Heart left ventricle (tissue), 16 donors: ENCODE data around the gene DPF1. TPM values are rescaled to one million over a fixed set of nuclear protein-coding genes. Genes with fewer than 3 reads are reported as not detected.

Experiments
- ATAC-seq, 4 donors: fragments of 200-7000 bp; cut with Tn5 transposase; one replicate each; pipeline ENCODE4 v1.9.1; 2020 to 2022; ENCODE audit warnings: moderate library complexity in 4 of 4, mild to moderate bottlenecking in 3 of 4, moderate number of reproducible peaks in 1 of 4
- DNase-seq, 5 donors: peaks; one replicate each; pipeline ENCODE4 v3.0.0-alpha.2; 2020
- H3K27ac ChIP-seq, 12 donors: fragments of 200-600 bp; sonication (generic) in 4 of 12; one replicate each; pipeline versions ENCODE4 v1.5.0 to v1.8.0; 2016 to 2022; ENCODE audit warnings: mild to moderate bottlenecking in 2 of 12
- H3K27me3 ChIP-seq, 9 donors: fragments of 200-600 bp; sonication (generic) in 2 of 9; one replicate each; pipeline versions ENCODE4 v1.5.1 to v1.8.0; 2016 to 2022; ENCODE audit warnings: mild to moderate bottlenecking in 3 of 9
- H3K36me3 ChIP-seq, 9 donors: fragments of 200-600 bp; sonication (generic) in 2 of 9; one replicate each; pipeline versions ENCODE4 v1.5.0 to v1.8.0; 2018 to 2022; ENCODE audit warnings: mild to moderate bottlenecking in 2 of 9
- H3K4me1 ChIP-seq, 12 donors: fragments of 200-600 bp; sonication (generic) in 4 of 12; one replicate each; pipeline versions ENCODE4 v1.5.0 to v1.8.0; 2016 to 2022; ENCODE audit warnings: mild to moderate bottlenecking in 3 of 12
- H3K4me3 ChIP-seq, 12 donors: fragments of 200-600 bp; sonication (generic) in 4 of 12; one replicate each; pipeline versions ENCODE4 v1.5.0 to v1.8.0; 2017 to 2022; ENCODE audit warnings: mild to moderate bottlenecking in 9 of 12, moderate library complexity in 4 of 12
- H3K9me3 ChIP-seq, 12 donors: fragments of 200-600 bp; sonication (generic) in 4 of 12; one replicate each; pipeline versions ENCODE4 v1.5.0 to v1.8.0; 2016 to 2022; ENCODE audit warnings: mild to moderate bottlenecking in 1 of 12
- POLR2A ChIP-seq, 2 donors: fragments of 450-650 bp; IDR thresholded peaks; one replicate each; pipeline ENCODE4 v1.6.1; 2017; ENCODE audit warnings: antibody characterized with exemption in 2 of 2, mild to moderate bottlenecking in 2 of 2, moderate library complexity in 2 of 2
- WGBS, 4 donors: extraction: QIAGEN DNeasy Blood & Tissue Kit in 2 of 4; methylation state at CpG; one replicate each; pipeline versions ENCODE4 v1.1.5 to v1.1.7; 2013 to 2018; 5-methylcytosine and 5-hydroxymethylcytosine counted together
- intact Hi-C, 10 donors: fragments of 100-400 bp; cut with DNase I; formaldehyde crosslinking; loops; one replicate each; pipeline versions ENCODE4 v1.11.1 to v1.14.2; 2022
- polyA plus RNA-seq, 2 donors: library from polyadenylated mRNA; stranded (reverse); fragments of 200-250 nt; gene quantifications; one replicate each; pipeline ENCODE4 v1.2.3, GENCODE V29; 2013
- total RNA-seq, 9 donors: library from RNA; depleted of rRNA in 2 of 9; stranded (reverse); fragments of >200 nt in 2 of 9; fragmentation: NEBNext Ultra II Directional in 3 of 9; extraction: Animal tissue kit (Norgen Biotek cat#: 25700) in 3 of 9; gene quantifications; one replicate each; pipeline versions ENCODE4 v1.1.0 to v1.2.4, GENCODE V29; 2016 to 2023
- TF ChIP-seq, protein P1 (sequence below), 12 donors: fragments of 200-600 bp; sonication (generic) in 4 of 12; IDR thresholded peaks; one replicate each; pipeline versions ENCODE4 v1.5.0 to v1.8.0; 2018 to 2022; ENCODE audit warnings: antibody characterized with exemption in 12 of 12, mild to moderate bottlenecking in 5 of 12
- donor health status: ischemic (EF 13 %, LVEDD 7.1; RV severe dilation, severe dysfunction).
- donor health status: healthy with polysubstance abuse.
- donor health status: DM: no; HTN: yes; CAD: no.
- donor health status: DM: no; HTN: no; CAD: no.
- donor health status: ischemic (EF 25% LVEDD 6.9; RV normal size, moderate dysfunction).
- donor health status: ischemic (EF 25% LVEDD 5.7; RV mildly dilated, moderate dysfunction).
- donor health status: healthy.
- donor health status: DM: yes; HTN: yes; CAD: no.
- donor health status: ischemic (EF 35%, LVEDD 5.7; RV mildly dilated, moderate dysfunction).
- donor health status: nonischemic (EF 11% LVEDD 7.7; RV severe dilation, severe dysfunction).
- donor health status: DM: yes; HTN: yes; CAD: no.
- donor health status: PGD.
- donor health status: ischemic (EF 29% LVEDD 5.4; RV normal size, mild dysfunction).
- donor health status: nonischemic (EF 23%, LVEDD 6.1; RV moderate dilation, normal function).

The DPF1 gene
- total and polyA plus RNA-seq, 11 donors, result 0.11 to 1.2 (median 0.37) TPM; not detected in 2

DNA sequence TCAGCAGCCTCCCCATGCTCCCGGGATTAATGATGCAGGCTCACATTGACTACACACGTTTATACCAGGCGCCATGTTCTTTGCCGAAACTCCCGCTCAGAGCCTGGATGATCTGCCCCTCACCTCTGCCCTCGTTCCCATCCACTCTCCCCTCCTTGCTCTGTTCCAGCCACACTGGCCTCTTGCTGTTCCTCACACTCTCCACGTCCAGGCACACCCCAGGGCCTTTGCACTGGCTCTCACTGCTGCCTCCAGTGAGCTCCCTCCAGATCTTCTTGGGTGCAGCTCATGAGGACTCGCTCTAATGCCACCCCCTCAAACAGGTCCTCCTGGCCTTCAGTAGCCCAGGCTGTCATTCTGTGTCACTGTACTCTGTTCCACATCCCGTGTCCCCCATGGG lies 39.2 kb downstream of the DPF1 start:
- 71 to 90% (median 87%) methylated on average over 9 of the region's 9 CpGs for WGBS, 4 donors
- DNase-seq (peak in 1 of 5 donors; percentile 42), ATAC-seq (peak in 1 of 4 donors; percentile 11)
- Histone ChIP-seq H3K4me1 (no peaks in the 10 kb centered on the region), H3K36me3 (peaks cover 0 to 35% (median 0%) of the 10 kb centered on the region in 9 donors), H3K4me3 (no peak overlapping the region), H3K27ac (peak overlapping the region in 7 of 12 donors; percentile 24 to 70 (median 51)), H3K9me3 (peaks cover 0 to 16% (median 10%) of the 10 kb centered on the region in 12 donors), H3K27me3 (no peaks in the 10 kb centered on the region)
- TF ChIP-seq, protein P1, sequence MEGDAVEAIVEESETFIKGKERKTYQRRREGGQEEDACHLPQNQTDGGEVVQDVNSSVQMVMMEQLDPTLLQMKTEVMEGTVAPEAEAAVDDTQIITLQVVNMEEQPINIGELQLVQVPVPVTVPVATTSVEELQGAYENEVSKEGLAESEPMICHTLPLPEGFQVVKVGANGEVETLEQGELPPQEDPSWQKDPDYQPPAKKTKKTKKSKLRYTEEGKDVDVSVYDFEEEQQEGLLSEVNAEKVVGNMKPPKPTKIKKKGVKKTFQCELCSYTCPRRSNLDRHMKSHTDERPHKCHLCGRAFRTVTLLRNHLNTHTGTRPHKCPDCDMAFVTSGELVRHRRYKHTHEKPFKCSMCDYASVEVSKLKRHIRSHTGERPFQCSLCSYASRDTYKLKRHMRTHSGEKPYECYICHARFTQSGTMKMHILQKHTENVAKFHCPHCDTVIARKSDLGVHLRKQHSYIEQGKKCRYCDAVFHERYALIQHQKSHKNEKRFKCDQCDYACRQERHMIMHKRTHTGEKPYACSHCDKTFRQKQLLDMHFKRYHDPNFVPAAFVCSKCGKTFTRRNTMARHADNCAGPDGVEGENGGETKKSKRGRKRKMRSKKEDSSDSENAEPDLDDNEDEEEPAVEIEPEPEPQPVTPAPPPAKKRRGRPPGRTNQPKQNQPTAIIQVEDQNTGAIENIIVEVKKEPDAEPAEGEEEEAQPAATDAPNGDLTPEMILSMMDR (IDR thresholded peaks at IDR 0.05), result no peak
- TF ChIP-seq POLR2A (IDR thresholded peaks at IDR 0.05), result no peak
- intact Hi-C loops, result no loop called here

DNA sequence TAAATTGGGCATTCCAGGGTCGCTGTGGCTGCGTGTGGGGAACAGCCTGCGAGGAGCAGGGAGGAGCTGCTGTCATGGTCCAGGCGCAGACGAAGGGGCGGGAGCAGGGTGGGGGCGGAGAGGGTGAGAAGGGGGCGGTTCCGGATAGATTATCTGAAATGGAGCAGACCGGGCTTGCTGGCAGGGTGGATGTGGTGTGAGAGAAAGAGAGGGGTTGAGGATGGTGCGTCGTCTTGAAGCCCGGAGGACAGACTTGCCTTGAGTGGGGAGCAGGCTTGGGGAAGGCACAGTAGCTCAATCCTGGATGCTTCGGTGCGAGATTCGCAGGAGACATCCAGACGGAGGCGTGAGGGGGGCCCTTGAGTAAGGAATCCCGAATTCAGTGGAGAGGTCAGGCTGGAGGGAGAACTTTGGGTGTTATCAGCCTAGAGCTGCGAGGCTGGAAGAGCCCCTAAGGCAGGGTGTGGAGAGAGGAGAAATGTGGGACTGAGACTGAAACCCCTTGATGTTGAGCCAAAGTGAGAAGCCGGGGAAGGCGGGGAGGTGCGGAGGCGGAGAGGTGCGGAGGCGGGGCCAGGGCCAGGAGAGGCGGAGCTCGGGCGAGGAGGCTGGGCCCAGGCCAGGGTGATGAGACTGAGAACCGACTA lies 40.6 kb downstream of the DPF1 start:
- H3K27ac ChIP-seq, result peak overlapping the region in 10 of 12 donors; percentile 16 to 67 (median 56)
- peak; percentile 57 to 78 (median 72) for ATAC-seq
- 63 to 70% (median 68%) methylated on average over 30 of the region's 30 CpGs for WGBS, 4 donors

DNA sequence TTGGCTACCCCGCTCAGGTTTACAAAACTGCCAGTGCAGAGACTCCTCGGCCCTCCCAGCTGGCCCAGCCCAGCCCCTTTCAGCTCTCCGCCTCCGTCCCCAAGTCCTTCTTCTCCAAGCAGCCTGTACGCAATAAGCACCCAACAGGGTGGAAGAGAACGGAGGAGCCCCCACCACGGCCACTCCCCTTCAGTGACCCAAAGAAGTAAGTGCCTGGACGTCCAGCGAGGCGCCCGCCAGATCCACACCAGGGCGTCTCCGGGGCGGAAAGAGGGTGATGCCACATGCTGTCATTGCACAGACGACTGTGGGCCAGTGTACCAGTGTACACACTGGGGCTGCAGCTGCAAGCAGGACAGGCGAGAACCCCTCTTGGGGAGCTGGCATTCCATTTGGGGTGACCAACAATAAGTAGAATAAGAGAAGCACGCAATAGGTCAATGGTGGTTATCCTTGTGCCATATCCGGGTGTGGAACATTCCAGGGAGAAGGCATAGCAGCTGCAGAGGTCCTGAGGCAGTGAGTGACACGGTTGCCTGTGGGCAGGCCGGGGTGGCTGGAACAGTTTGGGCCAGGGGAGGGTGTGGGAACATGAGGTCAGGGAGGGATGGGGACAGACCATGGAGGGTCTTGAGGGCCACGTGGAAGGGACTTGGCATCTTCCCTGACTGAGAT lies 41.3 kb downstream of the DPF1 start:
- TF ChIP-seq, protein P1 (IDR thresholded peaks at IDR 0.05), result no peak
- no peak for TF ChIP-seq POLR2A (IDR thresholded peaks at IDR 0.05)
- H3K27ac ChIP-seq, result peak overlapping the region in 1 of 12 donors; percentile 26
- H3K4me1 ChIP-seq, result no peaks in the 10 kb centered on the region
- peaks cover 0 to 36% (median 0%) of the 10 kb centered on the region in 9 donors for H3K36me3 ChIP-seq
- ATAC-seq, result peak in 2 of 4 donors; percentile 24 to 53
- no peak for DNase-seq
- WGBS, 4 donors, result 88 to 91% (median 90%) methylated on average over 17 to 21 of the region's 21 CpGs
- H3K27me3 ChIP-seq, result no peaks in the 10 kb centered on the region
- peak overlapping the region in 1 of 12 donors; percentile 33 for H3K4me3 ChIP-seq
- intact Hi-C loops, result loop anchor here in 1 of 10 donors (1.0 kb wide), 1 partner anchor 28 kb away; no protein-coding TSS in a partner anchor
- peaks cover 0 to 28% (median 18%) of the 10 kb centered on the region in 12 donors for H3K9me3 ChIP-seq

More for the DNA sequence above, 40.6 kb downstream of the DPF1 start:
- Histone ChIP-seq H3K9me3 (peaks cover 0 to 28% (median 18%) of the 10 kb centered on the region in 12 donors), H3K4me1 (no peaks in the 10 kb centered on the region), H3K36me3 (peaks cover 0 to 36% (median 0%) of the 10 kb centered on the region in 9 donors), H3K4me3 (peak overlapping the region in 10 of 12 donors; percentile 25 to 49 (median 32)), H3K27me3 (no peaks in the 10 kb centered on the region)
- intact Hi-C loops, result loop anchor here in 1 of 10 donors (1.0 kb wide), 1 partner anchor 27 kb away; no protein-coding TSS in a partner anchor
- TF ChIP-seq POLR2A (IDR thresholded peaks at IDR 0.05), result no peak
- TF ChIP-seq, protein P1 (IDR thresholded peaks at IDR 0.05), result no peak
- peak; percentile 40 to 79 (median 57) for DNase-seq

DNA sequence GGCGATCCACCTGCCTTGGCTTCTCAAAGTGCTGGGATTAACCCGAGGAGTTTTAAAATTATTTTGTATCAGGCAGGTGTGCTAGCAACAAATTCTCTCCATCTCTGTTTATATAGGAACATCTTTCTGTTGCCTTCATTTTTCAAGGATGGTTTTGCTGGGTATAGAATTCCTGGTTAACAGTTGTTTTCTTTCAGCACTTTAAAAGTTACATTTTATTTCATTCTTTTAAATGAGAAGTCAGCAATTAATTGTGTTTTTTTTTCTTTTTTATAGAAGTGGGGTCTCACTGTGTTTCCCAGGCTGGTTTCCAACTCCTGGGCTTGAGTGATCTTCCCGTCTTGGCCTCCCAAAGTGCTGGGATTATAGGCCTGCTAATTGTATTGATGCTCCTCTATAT lies 44.0 kb downstream of the DPF1 start:
- no peaks in the 10 kb centered on the region for H3K4me1 ChIP-seq
- H3K27ac ChIP-seq, result no peak overlapping the region
- WGBS, 4 donors, result 96 to 99% (median 98%) methylated on average over 3 of the region's 3 CpGs
- ATAC-seq, result no peak
- H3K9me3 ChIP-seq, result peaks cover 0 to 28% (median 18%) of the 10 kb centered on the region in 12 donors
- peaks cover 0 to 26% (median 0%) of the 10 kb centered on the region in 9 donors for H3K36me3 ChIP-seq
- H3K27me3 ChIP-seq, result no peaks in the 10 kb centered on the region
- TF ChIP-seq, protein P1 (IDR thresholded peaks at IDR 0.05), result no peak
- no peak for TF ChIP-seq POLR2A (IDR thresholded peaks at IDR 0.05)
- no peak overlapping the region for H3K4me3 ChIP-seq
- DNase-seq, result no peak
- intact Hi-C loops, result no loop called here
